ENCODE data around the gene ABHD16A. TPM values are rescaled to one million over a fixed set of nuclear protein-coding genes. Genes with fewer than 3 reads are reported as not detected.

ABHD16A gene
- polyA plus RNA-seq, 1 experiment, result 53.3 TPM

DNA sequence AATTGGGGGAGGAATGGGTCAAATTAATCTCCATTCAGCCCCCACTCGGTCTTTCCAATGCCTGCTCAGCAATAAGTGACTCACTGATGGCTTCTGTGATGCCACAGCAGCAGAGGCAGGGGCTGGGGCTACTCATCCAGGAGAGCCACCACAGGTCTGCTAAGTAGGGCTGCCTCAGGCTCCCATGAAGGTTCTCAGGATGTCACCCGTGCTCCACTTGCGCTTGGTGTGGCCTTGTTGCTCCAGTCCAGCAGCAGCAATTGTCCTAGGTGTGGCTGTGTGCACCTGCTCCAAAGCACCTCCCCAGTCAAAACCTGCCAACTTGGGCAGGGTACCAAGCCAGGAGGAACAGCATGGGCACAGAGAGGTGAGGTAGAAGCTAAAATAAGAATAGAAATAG, 19.0 kb upstream of the ABHD16A start:
- Histone ChIP-seq H3K27me3 (ENCODE audit: control insufficient read depth, insufficient read depth, low read length) (peaks cover 3% of the 10 kb centered on the region), H3K4me3 (ENCODE audit: low read depth, low read length) (no peak overlapping the region), H3K36me3 (ENCODE audit: control insufficient read depth, insufficient read depth, low read length) (peaks cover 6% of the 10 kb centered on the region)
- POLR2A ChIA-PET, result no interaction called here
- DNase-seq (ENCODE audit: low read depth), result no peak
- TF ChIP-seq CTCF (IDR thresholded peaks at IDR 0.05; ENCODE audit: insufficient read depth, low read depth, low read length), result no peak
- CTCF ChIA-PET, result interaction anchor here (0.6 kb wide), 1 partner anchor 81 kb away, joined by 3 read pairs; no protein-coding TSS in a partner anchor

DNA sequence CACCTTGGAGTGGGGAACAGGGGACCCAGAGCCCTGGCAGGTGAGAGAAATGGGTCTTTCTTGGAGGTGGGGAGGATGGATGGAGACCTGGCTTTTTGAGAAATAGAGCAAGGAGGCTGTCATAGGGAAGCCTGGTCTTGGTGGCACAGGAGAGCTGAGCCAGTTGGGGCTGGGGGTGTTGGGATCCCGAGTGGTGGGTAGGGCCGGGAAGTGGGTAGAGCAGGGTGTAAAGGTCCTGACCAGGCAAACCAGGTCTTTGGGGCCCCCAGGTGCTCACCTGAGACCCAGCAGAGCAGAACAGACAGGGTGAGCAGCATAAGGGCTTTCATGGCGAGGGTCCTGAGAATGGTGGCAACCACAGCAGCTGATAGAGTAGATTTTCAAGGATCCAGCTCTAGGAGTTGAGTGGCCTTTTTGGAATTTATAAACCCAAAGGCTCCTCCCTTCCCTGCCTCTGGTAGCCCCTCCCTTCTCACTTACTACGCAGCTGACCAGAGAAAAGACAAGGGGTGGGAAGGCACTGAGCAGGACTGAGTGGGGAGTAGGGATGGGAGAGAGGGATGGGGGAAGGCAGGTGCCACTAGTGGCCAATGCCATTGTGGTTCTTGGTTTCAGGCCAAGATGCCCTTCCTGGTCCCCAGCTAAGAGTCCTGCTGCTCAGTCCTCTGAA, 18.4 kb upstream of the ABHD16A start, which contains the start of gene LY6G6C:
Gene LY6G6C (minus strand): TSS at position 396 of the 670 bp plus-strand sequence. CDS start 67 bp downstream, at position 329.
- peaks cover 3% of the 10 kb centered on the region for H3K27me3 ChIP-seq (ENCODE audit: control insufficient read depth, insufficient read depth, low read length)
- no peak within 1 kb of the TSS for H3K4me3 ChIP-seq (ENCODE audit: low read depth, low read length)
- POLR2A ChIA-PET, result no interaction called here
- CTCF ChIA-PET, result interaction anchor here (2.0 kb wide), 1 partner anchor 8 kb away, joined by 8 read pairs; the partner anchor contains the start of gene DDAH2
- DNase-seq (ENCODE audit: low read depth), result no peak
- H3K36me3 ChIP-seq (ENCODE audit: control insufficient read depth, insufficient read depth, low read length), result peaks cover 3% of the 10 kb centered on the region
- no peak for TF ChIP-seq CTCF (IDR thresholded peaks at IDR 0.05; ENCODE audit: insufficient read depth, low read depth, low read length)

- peaks cover 5% of the 10 kb centered on the region for H3K27me3 ChIP-seq (ENCODE audit: control insufficient read depth, insufficient read depth, low read length)
- no peak for TF ChIP-seq CTCF (IDR thresholded peaks at IDR 0.05; ENCODE audit: insufficient read depth, low read depth, low read length)
- H3K36me3 ChIP-seq (ENCODE audit: control insufficient read depth, insufficient read depth, low read length), result no peaks in the 10 kb centered on the region; the same call in 1 of the 2 replicates
- no peak overlapping the region for H3K4me3 ChIP-seq (ENCODE audit: low read depth, low read length)
- CTCF ChIA-PET, result interaction anchor here (0.7 to 2.0 kb wide), 2 partner anchors 9 to 10 kb away, joined by 3 to 8 read pairs; partner anchors contain the start of gene DDAH2
- POLR2A ChIA-PET, result no interaction called here
- DNase-seq (ENCODE audit: low read depth), result no peak
Observed at GRCh38 chr6:31720196-31720770, 17.2 kb upstream of the ABHD16A start.

GRCh38 chr6:31719001-31719400, 15.9 kb upstream of the ABHD16A start:
- H3K4me3 ChIP-seq (ENCODE audit: low read depth, low read length), result no peak overlapping the region
- no peaks in the 10 kb centered on the region for H3K36me3 ChIP-seq (ENCODE audit: control insufficient read depth, insufficient read depth, low read length)
- ChIA-PET CTCF (no interaction called here), POLR2A (no interaction called here)
- no peak for DNase-seq (ENCODE audit: low read depth)
- no peak for TF ChIP-seq CTCF (IDR thresholded peaks at IDR 0.05; ENCODE audit: insufficient read depth, low read depth, low read length)
- H3K27me3 ChIP-seq (ENCODE audit: control insufficient read depth, insufficient read depth, low read length), result peaks cover 5% of the 10 kb centered on the region

DNA sequence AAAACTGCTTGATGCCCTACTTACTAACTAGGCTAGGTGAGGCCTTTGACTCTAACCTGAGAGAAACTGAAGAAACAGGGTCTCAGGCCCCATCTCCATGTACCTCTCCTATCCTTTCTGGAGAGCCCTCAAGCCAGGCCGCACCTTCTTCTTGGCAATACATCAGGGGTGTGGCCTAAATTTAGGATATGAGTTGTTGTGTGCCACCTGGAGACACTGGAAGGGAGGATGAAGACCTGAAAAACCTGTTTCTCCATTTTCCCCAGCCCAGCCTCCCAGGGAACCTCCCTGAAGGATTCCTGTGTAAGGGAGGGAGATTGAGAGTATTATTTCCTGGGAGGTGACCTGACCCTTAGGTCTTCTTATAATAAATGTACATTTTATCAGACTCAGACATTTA, 15.1 kb upstream of the ABHD16A start:
- no peak for TF ChIP-seq CTCF (IDR thresholded peaks at IDR 0.05; ENCODE audit: insufficient read depth, low read depth, low read length)
- Histone ChIP-seq H3K4me3 (ENCODE audit: low read depth, low read length) (no peak overlapping the region), H3K27me3 (ENCODE audit: control insufficient read depth, insufficient read depth, low read length) (peaks cover 8% of the 10 kb centered on the region), H3K36me3 (ENCODE audit: control insufficient read depth, insufficient read depth, low read length) (no peaks in the 10 kb centered on the region)
- CTCF ChIA-PET, result no interaction called here
- POLR2A ChIA-PET, result no interaction called here
- DNase-seq (ENCODE audit: low read depth), result no peak

Measured in BJ (cell line).